Upper lobe of right lung (tissue), 1 donor: ENCODE results near the gene UBE2L3. TPM values are rescaled to one million over a fixed set of nuclear protein-coding genes. Genes with fewer than 3 reads are reported as not detected.

ENCODE experiments used
- ATAC-seq: fragments of 200-7000 bp; cut with Tn5 transposase; one replicate; pipeline ENCODE4 v1.9.1; 2020; ENCODE audit warnings: mild to moderate bottlenecking, moderate library complexity
- DNase-seq: peaks from one replicate; pipeline ENCODE4 v3.0.0-alpha.2; 2020
- H3K27ac ChIP-seq: fragments of 200-600 bp; one replicate; pipeline ENCODE4 v1.8.0; 2022
- H3K27me3 ChIP-seq: fragments of 200-600 bp; one replicate; pipeline ENCODE4 v1.8.0; 2022; ENCODE audit warnings: mild to moderate bottlenecking
- H3K36me3 ChIP-seq: fragments of 200-600 bp; one replicate; pipeline ENCODE4 v1.8.0; 2022
- H3K4me1 ChIP-seq: fragments of 200-600 bp; one replicate; pipeline ENCODE4 v1.8.0; 2022
- H3K4me3 ChIP-seq: fragments of 200-600 bp; one replicate; pipeline ENCODE4 v1.8.0; 2022; ENCODE audit warnings: mild to moderate bottlenecking
- H3K9me3 ChIP-seq: fragments of 200-600 bp; one replicate; pipeline ENCODE4 v1.8.0; 2022
- intact Hi-C: fragments of 100-400 bp; cut with DNase I; formaldehyde crosslinking; loops from one replicate; pipeline ENCODE4 v1.11.0; 2022
- total RNA-seq: library from RNA; stranded (reverse); fragmentation: NEBNext Ultra II Directional; extraction: Animal tissue kit (Norgen Biotek cat#: 25700); gene quantifications from one replicate; pipeline ENCODE4 v1.2.1, GENCODE V29; 2021
- TF ChIP-seq, protein P1 (sequence below): fragments of 200-600 bp; IDR thresholded peaks from one replicate; pipeline ENCODE4 v1.8.0; 2022; ENCODE audit warnings: antibody characterized with exemption
- donor health status: DM: no; HTN: yes; CAD: no; lungs with severe emphysema.

Gene UBE2L3
- total RNA-seq, 1 donor from 2014 or later, result 45.7 TPM

DNA sequence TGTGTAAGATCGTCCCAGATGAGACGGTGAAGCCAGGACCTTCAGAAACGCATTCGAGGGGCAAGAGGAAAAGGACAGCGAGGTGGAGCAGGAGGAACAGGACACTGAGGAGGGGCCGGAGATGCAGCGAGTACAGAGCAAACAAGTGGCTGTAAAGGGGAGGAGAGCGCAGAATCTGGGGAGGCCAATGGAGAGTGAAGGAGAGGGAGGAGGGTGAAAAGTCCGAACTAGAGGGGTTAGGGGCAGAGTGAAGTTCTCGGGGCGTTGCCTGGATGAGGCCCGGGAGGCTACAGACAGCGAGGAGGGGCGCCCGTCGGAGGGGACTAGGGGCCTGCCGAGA is 89.5 kb downstream of the UBE2L3 start:
- H3K27ac ChIP-seq, result no peak overlapping the region
- peaks cover 13% of the 10 kb centered on the region for H3K4me1 ChIP-seq
- TF ChIP-seq, protein P1, sequence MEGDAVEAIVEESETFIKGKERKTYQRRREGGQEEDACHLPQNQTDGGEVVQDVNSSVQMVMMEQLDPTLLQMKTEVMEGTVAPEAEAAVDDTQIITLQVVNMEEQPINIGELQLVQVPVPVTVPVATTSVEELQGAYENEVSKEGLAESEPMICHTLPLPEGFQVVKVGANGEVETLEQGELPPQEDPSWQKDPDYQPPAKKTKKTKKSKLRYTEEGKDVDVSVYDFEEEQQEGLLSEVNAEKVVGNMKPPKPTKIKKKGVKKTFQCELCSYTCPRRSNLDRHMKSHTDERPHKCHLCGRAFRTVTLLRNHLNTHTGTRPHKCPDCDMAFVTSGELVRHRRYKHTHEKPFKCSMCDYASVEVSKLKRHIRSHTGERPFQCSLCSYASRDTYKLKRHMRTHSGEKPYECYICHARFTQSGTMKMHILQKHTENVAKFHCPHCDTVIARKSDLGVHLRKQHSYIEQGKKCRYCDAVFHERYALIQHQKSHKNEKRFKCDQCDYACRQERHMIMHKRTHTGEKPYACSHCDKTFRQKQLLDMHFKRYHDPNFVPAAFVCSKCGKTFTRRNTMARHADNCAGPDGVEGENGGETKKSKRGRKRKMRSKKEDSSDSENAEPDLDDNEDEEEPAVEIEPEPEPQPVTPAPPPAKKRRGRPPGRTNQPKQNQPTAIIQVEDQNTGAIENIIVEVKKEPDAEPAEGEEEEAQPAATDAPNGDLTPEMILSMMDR, result no peak
- intact Hi-C loops, result no loop called here
- H3K27me3 ChIP-seq, result no peaks in the 10 kb centered on the region
- H3K36me3 ChIP-seq, result no peaks in the 10 kb centered on the region
- DNase-seq (no peak), ATAC-seq (no peak)
- H3K9me3 ChIP-seq, result no peaks in the 10 kb centered on the region
- peak overlapping the region; percentile 67 for H3K4me3 ChIP-seq

DNA sequence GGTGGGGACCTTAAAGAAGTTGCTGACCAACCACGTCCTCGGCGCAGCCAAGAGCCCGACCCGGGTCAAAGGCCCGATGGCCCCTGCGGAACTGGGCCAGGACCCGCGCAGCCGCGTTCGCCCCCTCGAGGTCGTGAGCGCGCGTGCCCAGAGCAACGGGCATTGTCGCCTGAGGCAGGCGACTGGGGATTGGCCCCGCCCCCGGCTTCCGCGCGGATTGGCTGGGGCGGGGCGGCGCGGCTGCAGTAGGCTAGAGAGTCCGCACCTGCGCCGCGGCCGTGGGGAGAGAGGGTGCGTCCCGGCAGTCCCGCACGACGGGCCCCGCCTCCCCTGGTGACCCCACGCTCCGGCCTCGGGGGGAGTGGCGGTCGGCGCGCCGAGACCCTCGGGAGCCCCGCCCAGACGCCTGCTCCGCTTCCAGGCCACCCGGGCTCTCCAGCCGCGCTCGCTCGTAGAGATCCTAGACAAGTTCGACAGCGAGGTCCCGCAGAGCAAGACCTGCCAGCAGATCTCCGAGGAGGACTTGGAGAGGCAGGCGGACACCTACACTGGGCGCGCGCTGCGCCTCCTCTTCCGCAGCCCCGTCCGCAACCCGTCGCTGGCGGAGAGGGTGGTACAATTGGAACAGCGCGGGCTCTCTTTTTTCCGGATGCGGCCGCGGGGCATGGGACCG is 90.0 kb downstream of the UBE2L3 start:
- intact Hi-C loops, result no loop called here
- peak; percentile 92 for DNase-seq

DNA sequence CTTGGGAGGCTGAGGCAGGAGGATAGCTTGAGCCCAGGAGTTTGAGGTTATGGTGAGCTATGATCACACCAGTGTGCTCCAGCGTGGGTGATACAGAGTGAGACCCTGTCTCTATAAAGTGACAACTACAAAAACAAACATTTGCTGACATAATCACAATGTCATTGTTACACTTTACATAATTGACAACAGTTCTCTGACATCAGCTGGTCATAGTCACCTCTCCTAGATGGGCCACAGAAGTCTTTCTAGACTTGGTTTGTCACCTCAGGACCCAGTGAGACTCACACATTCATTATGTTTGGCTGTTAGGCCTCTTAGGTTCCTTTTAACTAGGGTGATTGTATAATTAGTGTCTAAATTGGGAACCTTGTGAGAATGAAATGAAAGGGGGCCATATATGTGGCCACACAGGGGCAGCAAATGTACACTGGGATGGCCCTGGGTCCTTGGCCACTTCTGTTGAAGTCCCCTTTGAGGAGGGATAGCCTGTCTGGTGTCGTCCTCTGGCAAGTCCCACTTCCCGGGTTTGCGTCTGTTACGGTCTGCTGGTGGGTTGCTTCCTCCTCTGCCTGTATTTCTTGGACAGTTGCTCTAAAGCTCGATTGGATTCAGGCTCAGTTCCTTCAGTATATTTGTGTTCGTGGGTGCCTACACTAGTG is 92.5 kb downstream of the UBE2L3 start:
- intact Hi-C loops, result no loop called here
- TF ChIP-seq, protein P1, result no peak
- H3K4me1 ChIP-seq, result peaks cover 9% of the 10 kb centered on the region
- H3K4me3 ChIP-seq, result no peak overlapping the region
- no peak overlapping the region for H3K27ac ChIP-seq
- H3K36me3 ChIP-seq, result no peaks in the 10 kb centered on the region
- H3K9me3 ChIP-seq, result no peaks in the 10 kb centered on the region
- no peaks in the 10 kb centered on the region for H3K27me3 ChIP-seq
- DNase-seq, result no peak
- no peak for ATAC-seq

More for the DNA sequence above, 90.0 kb downstream of the UBE2L3 start:
- Histone ChIP-seq H3K4me1 (peaks cover 9% of the 10 kb centered on the region), H3K36me3 (no peaks in the 10 kb centered on the region), H3K4me3 (peak overlapping the region; percentile 67), H3K27ac (peak overlapping the region; percentile 37), H3K9me3 (no peaks in the 10 kb centered on the region), H3K27me3 (no peaks in the 10 kb centered on the region)
- ATAC-seq, result peak; percentile 95
- TF ChIP-seq, protein P1, result peak; percentile 30

DNA sequence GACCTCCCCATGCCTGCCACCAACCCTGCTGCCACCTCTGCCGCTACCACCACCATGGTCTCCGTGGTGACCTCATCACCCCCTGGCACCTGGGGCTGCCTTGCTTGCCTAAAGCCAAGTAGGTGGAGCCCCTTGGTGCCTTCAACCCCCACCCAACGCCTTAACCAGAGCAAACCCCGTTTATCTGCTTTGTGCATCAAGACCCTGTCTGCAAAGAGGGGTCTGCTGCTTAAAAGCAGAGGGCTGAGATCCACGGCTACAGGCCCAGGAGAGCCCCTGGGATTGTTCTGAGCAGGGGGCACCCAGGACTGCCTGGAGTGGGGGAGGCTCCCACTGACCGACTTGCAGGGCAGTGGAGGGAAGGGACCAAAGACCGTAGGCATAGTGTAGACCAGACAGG is 93.4 kb downstream of the UBE2L3 start:
- no peaks in the 10 kb centered on the region for H3K36me3 ChIP-seq
- peaks cover 9% of the 10 kb centered on the region for H3K4me1 ChIP-seq
- no peaks in the 10 kb centered on the region for H3K9me3 ChIP-seq
- TF ChIP-seq, protein P1, result no peak
- H3K27ac ChIP-seq, result no peak overlapping the region
- intact Hi-C loops, result no loop called here
- ATAC-seq (no peak), DNase-seq (no peak)
- H3K27me3 ChIP-seq, result no peaks in the 10 kb centered on the region
- H3K4me3 ChIP-seq, result no peak overlapping the region

DNA sequence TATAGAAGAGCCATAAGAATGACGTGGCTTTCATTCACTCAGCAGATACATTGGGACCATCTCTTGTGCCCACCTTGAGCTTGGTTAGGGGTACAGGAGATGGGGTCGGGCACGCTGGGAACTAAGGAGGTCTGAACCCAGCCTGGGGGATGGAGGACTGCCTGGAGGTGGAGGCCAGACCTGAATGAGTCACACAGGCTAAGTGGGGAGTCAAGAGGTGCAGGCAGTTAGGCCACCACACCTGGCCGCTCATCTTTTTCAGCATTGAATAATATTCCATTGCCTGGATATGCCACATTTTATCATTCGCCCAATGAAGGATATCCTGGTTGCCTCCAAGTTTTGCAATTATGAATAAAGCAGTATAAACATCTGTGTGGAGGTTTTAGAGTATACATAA is 94.5 kb downstream of the UBE2L3 start:
- TF ChIP-seq, protein P1, result no peak

More for the DNA sequence above, 94.5 kb downstream of the UBE2L3 start:
- no peak overlapping the region for H3K4me3 ChIP-seq
- ATAC-seq (no peak), DNase-seq (no peak)
- intact Hi-C loops, result no loop called here
- H3K27ac ChIP-seq, result no peak overlapping the region
- H3K4me1 ChIP-seq, result peaks cover 6% of the 10 kb centered on the region
- H3K27me3 ChIP-seq, result no peaks in the 10 kb centered on the region
- H3K36me3 ChIP-seq, result no peaks in the 10 kb centered on the region
- H3K9me3 ChIP-seq, result no peaks in the 10 kb centered on the region
